HepG2 (cell line): Measurements from ENCODE around the gene DENND2D. TPM values are rescaled to one million over a fixed set of nuclear protein-coding genes. Genes with fewer than 3 reads are reported as not detected.

Experiments used
- AHR ChIP-seq: IDR thresholded peaks from 2 replicates; pipeline ENCODE4 v1.6.1; 2018; ENCODE audit warnings: missing genetic modification reagents, missing compliant biosample characterization
- ARNTL ChIP-seq: sonication (generic); formaldehyde crosslinking; IDR thresholded peaks from 2 replicates; pipeline ENCODE4 v1.4.0; 2020; ENCODE audit warnings: mild to moderate bottlenecking, missing genetic modification reagents
- CEBPB ChIP-seq: IDR thresholded peaks from 2 replicates; pipeline ENCODE4 v1.6.1; 2011; ENCODE audit warnings: low read depth, low read length, improper control_type of control experiment, borderline replicate concordance
- CSRNP2 ChIP-seq: sonication (generic); formaldehyde crosslinking; conservative IDR thresholded peaks from 2 replicates; pipeline ENCODE4 v1.8.0; 2022; ENCODE audit warnings: low read depth, missing genetic modification reagents
- DPF2 ChIP-seq: sonication (generic); formaldehyde crosslinking; IDR thresholded peaks from 2 replicates; pipeline ENCODE4 v1.4.0; 2020; ENCODE audit warnings: mild to moderate bottlenecking, low read depth, missing genetic modification reagents, borderline replicate concordance
- EP300 ChIP-seq, 3 experiments: sonication (generic) in 1 of 3; formaldehyde crosslinking in 1 of 3; IDR thresholded peaks; 2 replicates each; pipeline versions ENCODE4 v1.5.1 to v1.6.1; 2011 to 2020; ENCODE audit warnings: low read depth in 2 of 3, low read length in 2 of 3, borderline replicate concordance in 1 of 3, improper control_type of control experiment in 1 of 3, mild to moderate bottlenecking in 1 of 3, missing genetic modification reagents in 1 of 3, moderate library complexity in 1 of 3
- ERF ChIP-seq: IDR thresholded peaks from 2 replicates; pipeline ENCODE4 v1.6.1; 2018; ENCODE audit warnings: missing biosample characterization, missing genetic modification reagents
- HDAC2 ChIP-seq: sonication (generic); formaldehyde crosslinking; IDR thresholded peaks from 2 replicates; pipeline ENCODE4 v1.4.0; 2020; ENCODE audit warnings: missing genetic modification reagents
- HOMEZ ChIP-seq: IDR thresholded peaks from 2 replicates; pipeline ENCODE4 v1.6.1; 2016; ENCODE audit warnings: low read depth
- KLF16 ChIP-seq, 2 experiments: sonication (generic) in 1 of 2; formaldehyde crosslinking in 1 of 2; IDR thresholded peaks; 2 replicates each; pipeline versions ENCODE4 v1.6.1 to v1.8.0; 2016 to 2023; ENCODE audit warnings: missing genetic modification reagents in 2 of 2, missing compliant biosample characterization in 1 of 2
- LBX2 ChIP-seq: sonication (generic); formaldehyde crosslinking; IDR thresholded peaks from 2 replicates; pipeline ENCODE4 v1.5.0; 2020; ENCODE audit warnings: missing genetic modification reagents, mild to moderate bottlenecking, borderline replicate concordance
- MAFF ChIP-seq: IDR thresholded peaks from 2 replicates; pipeline ENCODE4 v1.6.1; 2011; ENCODE audit warnings: low read depth, low read length, improper control_type of control experiment
- NBN ChIP-seq: fragments of 450-650 bp; conservative IDR thresholded peaks from 2 replicates; pipeline ENCODE4 v1.6.1; 2017
- PAF1 ChIP-seq: IDR thresholded peaks from 2 replicates; pipeline ENCODE4 v1.6.1; 2016; ENCODE audit warnings: missing genetic modification reagents, missing compliant biosample characterization
- TCF12 ChIP-seq, 2 experiments: fragments of 450-650 bp in 1 of 2; sonication (generic) in 1 of 2; formaldehyde crosslinking in 1 of 2; IDR thresholded peaks; 2 replicates each; pipeline versions ENCODE4 v1.6.1 to v1.8.0; 2017 to 2022; ENCODE audit warnings: antibody characterized with exemption in 1 of 2, mild to moderate bottlenecking in 1 of 2, missing genetic modification reagents in 1 of 2, moderate library complexity in 1 of 2
- ZBTB1 ChIP-seq: sonication (generic); formaldehyde crosslinking; IDR thresholded peaks from 2 replicates; pipeline ENCODE4 v1.4.0; 2020; ENCODE audit warnings: missing genetic modification reagents, borderline replicate concordance
- ZBTB7B ChIP-seq: sonication (generic); formaldehyde crosslinking; IDR thresholded peaks from 2 replicates; pipeline ENCODE4 v1.4.0; 2020; ENCODE audit warnings: missing genetic modification reagents
- ZNF282 ChIP-seq: fragments of 450-650 bp; IDR thresholded peaks from 2 replicates; pipeline ENCODE4 v1.6.1; 2018; ENCODE audit not compliant: partially characterized antibody
- ZNF292 ChIP-seq: sonication (generic); formaldehyde crosslinking; IDR thresholded peaks from 2 replicates; pipeline ENCODE4 v1.8.1; 2022; ENCODE audit warnings: mild to moderate bottlenecking, low read depth, missing genetic modification reagents, borderline replicate concordance
- ZNF3 ChIP-seq: IDR thresholded peaks from 2 replicates; pipeline ENCODE4 v1.7.0; 2017; ENCODE audit warnings: inconsistent platforms
- ZNF354B ChIP-seq: sonication (generic); formaldehyde crosslinking; IDR thresholded peaks from 2 replicates; pipeline ENCODE4 v1.8.0; 2022; ENCODE audit warnings: mild to moderate bottlenecking, missing genetic modification reagents
- ZNF678 ChIP-seq: sonication (generic); formaldehyde crosslinking; IDR thresholded peaks from 2 replicates; pipeline ENCODE4 v1.4.0; 2020; ENCODE audit warnings: mild to moderate bottlenecking, missing genetic modification reagents
- ZNF768 ChIP-seq: sonication (generic); formaldehyde crosslinking; IDR thresholded peaks from 2 replicates; pipeline ENCODE4 v1.4.0; 2020; ENCODE audit warnings: missing genetic modification reagents
- ZNF772 ChIP-seq: sonication (generic); formaldehyde crosslinking; IDR thresholded peaks from 2 replicates; pipeline ENCODE4 v1.5.0; 2020; ENCODE audit warnings: mild to moderate bottlenecking, missing genetic modification reagents
- ZNF773 ChIP-seq: sonication (generic); formaldehyde crosslinking; IDR thresholded peaks from 2 replicates; pipeline ENCODE4 v1.4.0; 2020; ENCODE audit warnings: missing genetic modification reagents, borderline replicate concordance
- ZNF841 ChIP-seq: sonication (generic); formaldehyde crosslinking; IDR thresholded peaks from 2 replicates; pipeline ENCODE4 v1.8.1; 2023; ENCODE audit warnings: missing genetic modification reagents, borderline replicate concordance
- ZSCAN9 ChIP-seq: IDR thresholded peaks from 2 replicates; pipeline ENCODE4 v1.6.1; 2016; ENCODE audit warnings: borderline replicate concordance
- polyA plus RNA-seq, 8 experiments: library from polyadenylated mRNA; depleted of rRNA in 3 of 8; stranded (reverse) in 7 of 8; unstranded in 1 of 8; fragments of >200 nt; fragmentation: Illumina TruSeq in 4 of 8; extraction: Trizol in 4 of 8; gene quantifications; 2 replicates each; pipeline versions ENCODE4 v1.2.1 to v1.2.3, GENCODE V29; 2011 to 2016; ENCODE audit warnings: low read depth in 4 of 8, missing spikeins in 1 of 8, mixed read lengths in 1 of 8; ENCODE audit not compliant: insufficient read depth in 1 of 8
- total RNA-seq, 5 experiments: library from RNA; depleted of rRNA; stranded (reverse); fragments of >200 nt; fragmentation: Illumina TruSeq; extraction: Trizol; gene quantifications; 2 replicates each; pipeline ENCODE4 v1.2.3, GENCODE V29; 2016; ENCODE audit warnings: low read depth in 1 of 5
- TF ChIP-seq, protein P1 (sequence below): sonication (generic); formaldehyde crosslinking; IDR thresholded peaks from 2 replicates; pipeline ENCODE4 v1.5.0; 2020; ENCODE audit warnings: missing genetic modification reagents, mild to moderate bottlenecking, borderline replicate concordance

Gene DENND2D
- total and polyA plus RNA-seq, 2 of the 13 experiments (the other 11 are each of a cell fraction or from before 2014, with no cell fraction given): 0.04 TPM; not detected in 1

DNA sequence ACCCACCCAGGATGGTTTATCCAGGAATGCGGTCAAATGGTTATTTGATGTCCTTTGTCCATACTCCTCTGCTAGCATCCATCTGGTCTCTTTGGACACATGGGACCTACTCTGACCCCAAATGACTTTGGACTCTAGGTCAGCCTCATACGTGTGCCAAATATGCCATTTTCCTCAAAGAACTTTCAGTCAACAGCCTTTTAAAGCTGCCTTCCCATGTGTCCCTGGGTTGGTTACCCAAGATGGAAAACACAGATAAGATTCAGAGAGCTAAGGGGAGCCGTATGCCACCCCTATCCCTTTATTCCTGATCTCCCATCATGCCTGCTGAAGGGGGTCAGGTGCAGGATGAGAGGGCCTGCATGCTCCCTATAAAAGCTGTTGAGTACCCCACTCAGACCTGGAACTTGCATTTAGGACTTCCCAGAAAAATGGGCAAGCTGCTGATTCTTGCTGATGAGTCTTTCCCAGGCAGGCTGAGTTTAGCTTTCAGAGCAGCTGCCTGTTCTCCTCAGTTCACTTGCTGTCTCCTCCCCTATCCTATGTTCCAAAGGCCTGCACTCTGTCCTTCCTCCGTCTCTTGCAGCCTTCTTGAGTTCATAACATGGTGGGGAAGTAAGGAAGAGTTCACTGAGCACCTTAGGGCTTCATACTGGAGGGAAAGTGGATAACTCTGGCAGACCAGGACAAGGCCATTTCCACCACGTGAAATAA is 46.8 kb upstream of the DENND2D start (continued):
- TF ChIP-seq HOMEZ (peak; percentile 58; the same call in 1 of the 2 replicates), KLF16 (CRISPR knock-in tag; IDR thresholded peaks at IDR 0.05) (no peak), LBX2 (CRISPR knock-in tag) (no peak), ZNF3 (CRISPR knock-in tag) (no peak), ZNF678 (CRISPR knock-in tag) (no peak), AHR (no peak), ZNF772 (no peak), CEBPB (no peak), EP300 (IDR thresholded peaks at IDR 0.05; ENCODE audit: low read depth in 2 of 2, low read length in 2 of 2) (peak in 1 of 2 experiments; percentile 66; a peak in 2 of 4 replicates), EP300 (CRISPR knock-in tag; IDR thresholded peaks at IDR 0.05; ENCODE audit: borderline replicate concordance) (no peak), ZNF292 (no peak), ZNF773 (CRISPR knock-in tag) (no peak), ZNF768 (CRISPR knock-in tag) (no peak), HDAC2 (CRISPR knock-in tag) (peak; percentile 57), ZNF354B (CRISPR knock-in tag) (no peak), PAF1 (CRISPR knock-in tag) (no peak), CSRNP2 (CRISPR knock-in tag) (no peak), ZNF841 (CRISPR knock-in tag) (no peak), ZNF282 (no peak), ZSCAN9 (CRISPR knock-in tag) (no peak), DPF2 (CRISPR knock-in tag) (0 out of 2 replicates have a peak, but pooled peaks have one; percentile 30), ARNTL (CRISPR knock-in tag) (no peak), ZBTB1 (no peak), NBN (no peak), ERF (peak; percentile 17; the same call in 1 of the 2 replicates), MAFF (no peak), ZBTB7B (CRISPR knock-in tag) (no peak), TCF12 (IDR thresholded peaks at IDR 0.05) (no peak), TCF12 (CRISPR knock-in tag; IDR thresholded peaks at IDR 0.05) (no peak)
- TF ChIP-seq, protein P1, sequence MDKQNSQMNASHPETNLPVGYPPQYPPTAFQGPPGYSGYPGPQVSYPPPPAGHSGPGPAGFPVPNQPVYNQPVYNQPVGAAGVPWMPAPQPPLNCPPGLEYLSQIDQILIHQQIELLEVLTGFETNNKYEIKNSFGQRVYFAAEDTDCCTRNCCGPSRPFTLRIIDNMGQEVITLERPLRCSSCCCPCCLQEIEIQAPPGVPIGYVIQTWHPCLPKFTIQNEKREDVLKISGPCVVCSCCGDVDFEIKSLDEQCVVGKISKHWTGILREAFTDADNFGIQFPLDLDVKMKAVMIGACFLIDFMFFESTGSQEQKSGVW: no peak
